PC-9 (cell line): ENCODE data around the gene PCED1B.

Experiments
- EZH2 ChIP-seq: fragments of 200-600 bp; sonication (generic); IDR thresholded peaks from 2 replicates; pipeline ENCODE4 v1.8.0; 2017; ENCODE audit warnings: antibody characterized with exemption, low read depth
- TF ChIP-seq, protein P1 (sequence below): fragments of 200-600 bp; sonication (generic); conservative IDR thresholded peaks from 2 replicates; pipeline ENCODE4 v1.6.1; 2017; ENCODE audit warnings: mixed run types, antibody characterized with exemption, mild to moderate bottlenecking, moderate library complexity

GRCh38 chr12:47135578-47135977 lies 56.2 kb downstream of the PCED1B start:
- TF ChIP-seq, protein P1, sequence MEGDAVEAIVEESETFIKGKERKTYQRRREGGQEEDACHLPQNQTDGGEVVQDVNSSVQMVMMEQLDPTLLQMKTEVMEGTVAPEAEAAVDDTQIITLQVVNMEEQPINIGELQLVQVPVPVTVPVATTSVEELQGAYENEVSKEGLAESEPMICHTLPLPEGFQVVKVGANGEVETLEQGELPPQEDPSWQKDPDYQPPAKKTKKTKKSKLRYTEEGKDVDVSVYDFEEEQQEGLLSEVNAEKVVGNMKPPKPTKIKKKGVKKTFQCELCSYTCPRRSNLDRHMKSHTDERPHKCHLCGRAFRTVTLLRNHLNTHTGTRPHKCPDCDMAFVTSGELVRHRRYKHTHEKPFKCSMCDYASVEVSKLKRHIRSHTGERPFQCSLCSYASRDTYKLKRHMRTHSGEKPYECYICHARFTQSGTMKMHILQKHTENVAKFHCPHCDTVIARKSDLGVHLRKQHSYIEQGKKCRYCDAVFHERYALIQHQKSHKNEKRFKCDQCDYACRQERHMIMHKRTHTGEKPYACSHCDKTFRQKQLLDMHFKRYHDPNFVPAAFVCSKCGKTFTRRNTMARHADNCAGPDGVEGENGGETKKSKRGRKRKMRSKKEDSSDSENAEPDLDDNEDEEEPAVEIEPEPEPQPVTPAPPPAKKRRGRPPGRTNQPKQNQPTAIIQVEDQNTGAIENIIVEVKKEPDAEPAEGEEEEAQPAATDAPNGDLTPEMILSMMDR: no peak
- no peak for TF ChIP-seq EZH2
